ENCODE results near the gene RCOR3.

DNA sequence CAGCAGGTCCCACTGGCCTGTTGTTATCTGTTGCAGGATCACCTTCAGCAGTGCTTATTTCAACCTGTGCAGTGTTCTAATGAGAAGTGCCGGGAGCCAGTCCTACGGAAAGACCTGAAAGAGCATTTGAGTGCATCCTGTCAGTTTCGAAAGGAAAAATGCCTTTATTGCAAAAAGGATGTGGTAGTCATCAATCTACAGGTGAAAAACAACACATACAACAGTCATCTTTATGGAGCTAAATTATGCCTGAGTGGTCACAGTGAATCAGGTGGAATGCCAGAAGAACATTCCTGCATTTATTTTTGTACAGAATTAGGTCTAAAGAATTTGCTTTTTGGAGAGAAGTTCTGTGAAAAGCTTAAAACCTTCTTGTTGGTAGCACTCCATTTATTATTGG, 100.7 kb downstream of the RCOR3 start:
- no peak for TF ChIP-seq BACH2 (CRISPR knock-in tag; IDR thresholded peaks at IDR 0.05; ENCODE audit: borderline replicate concordance)
- no peak for TF ChIP-seq RARB (CRISPR knock-in tag; IDR thresholded peaks at IDR 0.05)
- TF ChIP-seq ZC3H10 (CRISPR knock-in tag; IDR thresholded peaks at IDR 0.05): no peak
- no peak for TF ChIP-seq ZNF70 (CRISPR knock-in tag; IDR thresholded peaks at IDR 0.05)
- TF ChIP-seq TOX (CRISPR knock-in tag; IDR thresholded peaks at IDR 0.05; ENCODE audit: borderline replicate concordance): no peak
- TF ChIP-seq ZNF8 (CRISPR knock-in tag; IDR thresholded peaks at IDR 0.05): no peak
- no peak for TF ChIP-seq OSR1 (CRISPR knock-in tag; IDR thresholded peaks at IDR 0.05)
- TF ChIP-seq ZFP30 (CRISPR knock-in tag; IDR thresholded peaks at IDR 0.05): no peak
- TF ChIP-seq CSDC2 (CRISPR knock-in tag; IDR thresholded peaks at IDR 0.05): no peak
- TF ChIP-seq SNAI2 (CRISPR knock-in tag; IDR thresholded peaks at IDR 0.05): no peak

All from SK-N-SH treated with all-trans-retinoic acid at 6 μM for 48 hours (cell line).